Measurements from ENCODE around the gene DENND10. TPM values are rescaled to one million over a fixed set of nuclear protein-coding genes. Genes with fewer than 3 reads are reported as not detected.

DENND10 gene
- total RNA-seq, 1 experiment from 2014 or later = 27.2 TPM

GRCh38 chr10:119138346-119139306, 34.7 kb downstream of the DENND10 start:
- no peaks in the 10 kb centered on the region for H3K9me3 Mint-ChIP-seq (ENCODE audit: unreplicated experiment)
- H3K36me3 Mint-ChIP-seq (ENCODE audit: insufficient read depth, unreplicated experiment) = peaks cover 70% of the 10 kb centered on the region
- ChIA-PET CTCF (interaction anchor here (0.6 to 1.1 kb wide), 5 partner anchors 9 to 677 kb away, joined by 3 to 5 read pairs (median 4); no protein-coding TSS in a partner anchor), POLR2A (interaction anchor here (0.5 to 1.1 kb wide), 3 partner anchors 26 to 65 kb away, joined by 3 read pairs; no protein-coding TSS in a partner anchor)
- no peak for DNase-seq (ENCODE audit: unreplicated experiment)
- H3K27ac Mint-ChIP-seq (ENCODE audit: low read depth, unreplicated experiment) = peak overlapping the region; percentile 52
- intact Hi-C loops (cut with micrococcal nuclease) = no loop called here
- peaks cover 8% of the 10 kb centered on the region for H3K4me1 Mint-ChIP-seq (ENCODE audit: insufficient read depth, unreplicated experiment)
- H3K4me3 Mint-ChIP-seq (ENCODE audit: unreplicated experiment) = no peak overlapping the region
- no peaks in the 10 kb centered on the region for H3K27me3 Mint-ChIP-seq (ENCODE audit: insufficient read depth, unreplicated experiment)
- TF ChIP-seq CTCF (IDR thresholded peaks at IDR 0.05; ENCODE audit: unreplicated experiment) = no peak
- no TSS peak for BruUV-seq (replicated peaks)

- Mint-ChIP-seq H3K9me3 (ENCODE audit: unreplicated experiment) (no peaks in the 10 kb centered on the region), H3K36me3 (ENCODE audit: insufficient read depth, unreplicated experiment) (peaks cover 70% of the 10 kb centered on the region), H3K4me3 (ENCODE audit: unreplicated experiment) (no peak overlapping the region), H3K4me1 (ENCODE audit: insufficient read depth, unreplicated experiment) (peaks cover 8% of the 10 kb centered on the region), H3K27ac (ENCODE audit: low read depth, unreplicated experiment) (peak overlapping the region; percentile 52), H3K27me3 (ENCODE audit: insufficient read depth, unreplicated experiment) (no peaks in the 10 kb centered on the region)
- ChIA-PET POLR2A (no interaction called here), CTCF (interaction anchor here (0.6 to 1.1 kb wide), 2 partner anchors 12 to 31 kb away, joined by 4 to 5 read pairs; no protein-coding TSS in a partner anchor)
- no TSS peak for BruUV-seq (replicated peaks)
- peak; percentile 39 for DNase-seq (ENCODE audit: unreplicated experiment)
- intact Hi-C loops (cut with micrococcal nuclease) = no loop called here
- peak; percentile 44 for TF ChIP-seq CTCF (IDR thresholded peaks at IDR 0.05; ENCODE audit: unreplicated experiment)
Observed at GRCh38 chr10:119139464-119140067, 35.7 kb downstream of the DENND10 start.

GRCh38 chr10:119140603-119141245, 36.8 kb downstream of the DENND10 start:
- no peaks in the 10 kb centered on the region for H3K9me3 Mint-ChIP-seq (ENCODE audit: unreplicated experiment)
- TF ChIP-seq CTCF (IDR thresholded peaks at IDR 0.05; ENCODE audit: unreplicated experiment) = no peak
- DNase-seq (ENCODE audit: unreplicated experiment) = no peak
- no peak overlapping the region for H3K27ac Mint-ChIP-seq (ENCODE audit: low read depth, unreplicated experiment)
- ChIA-PET POLR2A (no interaction called here), CTCF (no interaction called here)
- intact Hi-C loops (cut with micrococcal nuclease) = no loop called here
- peaks cover 68% of the 10 kb centered on the region for H3K36me3 Mint-ChIP-seq (ENCODE audit: insufficient read depth, unreplicated experiment)
- no peak overlapping the region for H3K4me3 Mint-ChIP-seq (ENCODE audit: unreplicated experiment)
- no peaks in the 10 kb centered on the region for H3K4me1 Mint-ChIP-seq (ENCODE audit: insufficient read depth, unreplicated experiment)
- no peaks in the 10 kb centered on the region for H3K27me3 Mint-ChIP-seq (ENCODE audit: insufficient read depth, unreplicated experiment)
- no TSS peak for BruUV-seq (replicated peaks)

- Mint-ChIP-seq H3K4me1 (ENCODE audit: insufficient read depth, unreplicated experiment) (no peaks in the 10 kb centered on the region), H3K27ac (ENCODE audit: low read depth, unreplicated experiment) (no peak overlapping the region), H3K4me3 (ENCODE audit: unreplicated experiment) (no peak overlapping the region), H3K9me3 (ENCODE audit: unreplicated experiment) (no peaks in the 10 kb centered on the region), H3K27me3 (ENCODE audit: insufficient read depth, unreplicated experiment) (no peaks in the 10 kb centered on the region), H3K36me3 (ENCODE audit: insufficient read depth, unreplicated experiment) (peaks cover 76% of the 10 kb centered on the region)
- CTCF ChIA-PET = no interaction called here
- intact Hi-C loops (cut with micrococcal nuclease) = no loop called here
- TF ChIP-seq CTCF (IDR thresholded peaks at IDR 0.05; ENCODE audit: unreplicated experiment) = no peak
- BruUV-seq (replicated peaks) = no TSS peak
- no peak for DNase-seq (ENCODE audit: unreplicated experiment)
- POLR2A ChIA-PET = no interaction called here
Observed at GRCh38 chr10:119143657-119144056, 39.7 kb downstream of the DENND10 start.

Data from MCF 10A (cell line).